Glomerular visceral epithelial cell (primary cell): Measurements from ENCODE around the gene CPLANE2.
"Not testable (repeated sequence)": the region's sequence is repeated elsewhere in the genome, so short reads cannot be mapped to it uniquely, and the experiment has no call there.

ENCODE experiments used
- DNase-seq: peaks from one replicate; pipeline ENCODE4 v3.0.0-alpha.2; 2016; ENCODE audit errors: extremely low spot score

CPLANE2 gene

DNA sequence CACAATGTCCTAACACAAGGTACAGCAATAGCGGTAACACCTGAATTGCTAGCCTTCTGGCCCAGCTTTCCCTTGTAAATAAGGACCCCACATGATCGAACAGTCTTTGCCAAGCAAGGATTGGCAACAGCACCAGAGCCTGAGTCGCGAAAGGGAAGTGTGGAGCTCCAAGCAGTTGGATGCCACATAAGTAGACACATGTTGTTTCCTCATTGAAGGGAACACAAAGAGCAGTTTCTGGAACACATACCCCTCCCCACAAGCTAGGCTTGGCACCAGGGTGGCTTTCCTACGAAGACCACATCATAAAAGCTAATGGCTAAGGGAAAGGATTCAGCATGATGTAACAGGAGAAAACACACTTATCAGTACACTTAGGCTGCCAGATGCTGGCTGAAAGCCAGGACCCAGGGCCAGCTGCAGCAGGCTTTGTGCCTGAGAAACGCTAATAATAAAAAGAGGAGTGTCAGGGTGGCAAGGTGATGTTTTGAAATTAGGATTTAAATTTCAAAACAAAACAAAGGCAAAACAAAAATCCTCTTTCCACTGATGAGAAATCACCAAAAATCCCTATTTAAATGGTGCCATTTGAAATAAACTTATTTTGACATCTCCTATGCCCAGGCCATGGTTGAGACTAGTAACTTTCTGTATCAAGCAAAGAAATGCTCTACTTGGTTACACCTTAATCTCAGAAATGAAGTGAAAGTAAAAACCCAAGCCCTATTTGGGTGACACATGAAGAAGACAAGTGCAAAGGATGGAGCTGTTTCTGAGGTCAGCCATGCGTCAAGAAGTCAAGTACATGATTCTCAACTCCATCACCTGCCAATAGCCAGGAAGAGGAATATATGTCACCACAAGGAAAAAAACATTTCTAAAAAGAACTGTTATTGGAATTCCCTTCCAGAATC lies 11.9 kb upstream of the CPLANE2 start:
- DNase-seq: peak; percentile 76

DNA sequence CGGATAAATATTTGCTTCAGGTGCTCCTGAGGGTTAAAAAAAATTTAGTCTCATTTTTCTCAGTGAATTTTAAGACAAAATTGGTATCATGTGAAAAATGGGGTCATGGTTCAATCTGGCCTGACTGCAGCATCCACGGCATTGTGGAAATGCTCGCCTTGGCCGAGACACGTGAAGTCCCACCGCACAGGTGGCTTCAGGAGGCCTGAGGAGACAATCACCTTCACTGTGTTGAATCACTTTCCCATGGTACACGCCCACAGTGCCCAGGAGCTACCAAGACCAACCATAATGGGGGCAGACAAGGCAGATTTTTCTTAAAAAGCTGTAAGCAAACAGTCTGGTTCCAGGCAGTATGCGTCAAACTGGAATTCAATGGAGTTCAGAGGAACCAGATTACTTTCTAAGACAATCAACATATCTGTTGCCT lies 11.0 kb upstream of the CPLANE2 start:
- DNase-seq: no peak

DNA sequence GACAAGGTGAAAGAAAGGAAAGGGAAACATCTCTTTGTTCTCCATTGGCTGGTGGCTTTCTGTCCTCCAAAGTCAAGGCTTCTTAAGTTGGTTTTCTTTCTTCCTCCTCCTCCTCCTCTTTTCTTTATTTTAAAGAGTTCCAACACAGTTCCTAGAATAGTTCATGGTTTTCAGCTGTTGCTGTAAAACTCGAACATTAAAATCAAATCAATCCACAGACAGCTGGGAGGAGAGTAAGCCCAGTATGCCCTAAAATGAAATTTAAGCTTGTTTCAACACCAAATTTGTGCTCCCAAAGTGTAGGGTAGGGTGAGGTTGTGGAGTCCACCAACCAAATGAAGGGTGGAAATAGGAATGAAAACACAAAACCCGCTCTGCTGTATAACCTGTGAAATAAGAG lies 10.5 kb upstream of the CPLANE2 start:
- no peak for DNase-seq

DNA sequence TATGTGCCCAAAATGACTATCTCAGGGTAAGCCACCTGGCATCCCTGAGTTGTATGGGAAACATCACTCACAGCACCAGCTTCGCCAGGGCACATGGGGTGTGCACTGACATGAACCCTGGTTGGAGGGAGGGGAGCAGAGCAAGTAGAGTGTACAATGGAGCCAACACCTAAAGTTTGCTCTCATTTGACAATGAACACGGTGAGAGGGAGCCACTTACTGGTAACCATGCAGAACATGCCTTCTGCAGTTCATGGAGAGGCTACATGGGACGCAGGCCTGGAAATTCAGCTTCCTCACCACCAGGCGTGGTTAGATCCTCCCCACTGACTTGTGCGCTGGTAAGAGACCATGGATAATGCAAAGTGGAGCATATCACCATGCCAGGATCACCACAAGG lies 10.0 kb upstream of the CPLANE2 start:
- DNase-seq: no peak

DNA sequence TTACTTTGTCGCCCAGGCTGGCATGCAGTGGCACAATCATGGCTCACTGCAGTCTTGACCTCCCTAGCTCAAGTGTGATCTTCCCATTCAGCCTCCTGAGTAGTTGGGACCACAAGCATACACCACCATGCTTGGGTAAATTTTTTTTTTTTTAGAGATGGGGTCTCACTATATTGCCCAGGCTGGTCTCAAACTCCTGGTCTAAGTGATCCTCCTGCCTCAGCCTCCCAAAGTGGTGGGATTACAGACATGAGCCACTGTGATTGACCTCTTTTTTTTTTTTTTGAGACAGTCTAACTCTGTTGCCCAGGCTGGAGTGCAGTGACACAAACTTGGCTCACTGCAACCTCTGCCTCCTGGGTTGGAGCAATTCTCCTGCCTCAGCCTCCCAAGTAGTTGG lies 9.3 kb upstream of the CPLANE2 start:
- not testable (repeated sequence) for DNase-seq

DNA sequence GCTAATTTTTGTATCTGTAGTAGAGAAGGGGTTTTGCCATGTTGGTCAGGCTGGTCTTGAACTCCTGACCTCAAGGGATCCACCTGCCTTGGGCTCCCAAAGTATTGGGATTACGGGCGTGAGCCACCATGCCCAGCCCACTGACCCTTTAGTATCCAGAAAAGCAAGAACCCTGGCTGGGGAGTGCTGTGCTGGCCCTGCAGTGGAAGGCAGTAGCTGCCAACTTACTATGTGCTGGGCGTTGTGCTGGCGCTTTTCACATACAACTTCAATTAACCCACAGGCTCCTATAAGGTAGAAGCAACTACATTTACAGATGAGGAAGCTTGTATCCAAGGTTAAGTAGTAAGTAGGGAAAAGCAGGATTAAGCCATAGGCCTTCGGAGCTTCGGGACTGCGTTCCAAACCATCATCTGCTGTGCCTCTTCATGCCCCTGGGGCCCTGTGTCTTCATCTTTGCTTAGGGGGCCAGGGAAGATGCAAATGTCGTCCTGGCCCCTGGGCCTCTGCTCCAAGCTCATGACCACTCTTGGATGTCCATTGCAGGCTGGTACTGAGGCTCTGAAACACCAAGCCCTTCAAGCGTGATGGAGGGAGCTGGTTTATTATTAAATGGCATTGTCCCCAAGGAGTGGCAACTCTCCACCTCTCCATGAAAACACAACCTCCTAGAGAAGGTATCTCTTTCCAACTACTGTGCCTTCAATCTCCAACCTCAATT lies 8.7 kb upstream of the CPLANE2 start:
- no peak for DNase-seq

DNA sequence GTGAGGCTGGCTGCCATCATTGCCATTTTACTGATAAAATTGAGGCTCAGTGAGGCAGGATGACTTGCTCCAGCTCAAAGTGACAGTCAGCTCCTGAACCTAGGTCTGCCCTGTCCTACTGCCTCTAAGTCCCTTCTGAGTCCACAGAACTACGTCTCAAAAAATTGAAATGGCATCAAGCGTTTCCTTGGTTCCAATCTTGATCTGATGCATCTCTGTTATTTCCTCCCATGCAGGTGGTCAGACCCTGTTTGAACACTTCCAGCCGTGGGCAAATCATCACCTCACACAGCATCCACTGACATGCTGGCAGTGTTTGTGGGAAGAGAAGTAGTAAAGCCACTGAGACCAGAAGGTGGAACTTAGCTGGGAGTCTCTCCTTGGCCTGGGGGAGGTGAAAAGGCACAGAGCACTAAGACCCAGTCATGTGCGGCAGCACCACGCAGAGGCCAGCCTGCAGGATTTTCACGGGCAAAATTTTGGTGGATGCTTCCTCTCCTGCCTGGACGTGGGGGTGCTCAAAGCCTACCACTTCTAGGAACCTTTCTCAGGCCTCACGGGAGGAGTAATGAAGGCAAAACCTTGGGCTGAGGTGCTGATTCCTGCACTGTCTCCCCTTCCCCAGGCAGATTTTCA lies 7.8 kb upstream of the CPLANE2 start:
- no peak for DNase-seq

DNA sequence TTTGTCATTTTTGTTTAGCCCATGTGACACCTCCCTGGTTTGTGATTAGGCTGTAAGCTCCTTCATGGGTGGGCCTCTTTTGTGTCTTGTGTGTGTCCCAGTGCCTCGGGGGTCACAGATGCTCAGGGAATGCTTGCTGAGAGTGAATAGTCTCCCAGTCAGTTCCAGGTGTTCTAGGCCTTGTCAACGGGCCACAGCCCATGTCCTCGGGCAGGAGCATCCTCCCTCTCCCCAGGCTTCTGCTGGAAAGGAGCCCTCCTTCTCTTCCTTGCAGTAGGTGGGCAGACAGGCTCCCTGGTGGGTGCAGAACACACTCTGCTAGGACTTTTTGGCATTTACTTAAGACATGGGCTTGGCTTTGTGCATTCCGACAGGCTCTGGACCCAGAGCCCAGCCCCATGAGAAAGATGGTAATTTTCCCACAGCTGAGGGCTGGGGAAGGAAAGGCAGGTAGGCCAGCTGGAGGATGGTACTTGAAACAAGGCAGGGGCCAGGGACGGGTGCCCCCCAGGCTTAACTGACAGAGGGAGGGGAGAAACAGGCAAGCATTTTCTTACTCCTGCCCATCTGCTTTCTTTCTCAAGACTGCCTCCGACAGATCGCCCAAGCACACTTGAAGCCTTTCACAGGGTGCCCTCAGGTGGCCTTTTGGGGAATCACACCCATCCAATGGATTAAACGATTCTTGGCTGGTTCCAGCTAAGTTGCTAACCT lies 7.1 kb upstream of the CPLANE2 start:
- peak; percentile 79 for DNase-seq

DNA sequence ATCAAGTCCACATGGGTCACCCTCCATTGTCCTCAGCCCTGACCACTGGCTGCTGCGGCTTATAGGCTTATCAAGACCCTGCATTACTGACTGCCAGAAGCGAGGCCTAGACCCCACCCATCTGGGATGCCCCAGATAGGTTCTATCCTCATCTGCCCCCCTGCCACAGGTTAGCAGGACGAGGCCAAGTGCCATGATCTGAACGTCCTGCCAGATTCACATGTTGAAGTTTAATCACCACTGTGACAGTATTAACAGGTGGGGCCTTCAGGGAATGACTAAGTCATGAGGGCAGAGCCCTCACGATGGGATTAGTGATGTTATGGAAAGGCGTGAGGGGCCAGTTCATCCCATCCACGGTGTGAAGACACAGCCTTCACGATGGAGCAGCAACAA lies 6.2 kb upstream of the CPLANE2 start:
- no peak for DNase-seq

DNA sequence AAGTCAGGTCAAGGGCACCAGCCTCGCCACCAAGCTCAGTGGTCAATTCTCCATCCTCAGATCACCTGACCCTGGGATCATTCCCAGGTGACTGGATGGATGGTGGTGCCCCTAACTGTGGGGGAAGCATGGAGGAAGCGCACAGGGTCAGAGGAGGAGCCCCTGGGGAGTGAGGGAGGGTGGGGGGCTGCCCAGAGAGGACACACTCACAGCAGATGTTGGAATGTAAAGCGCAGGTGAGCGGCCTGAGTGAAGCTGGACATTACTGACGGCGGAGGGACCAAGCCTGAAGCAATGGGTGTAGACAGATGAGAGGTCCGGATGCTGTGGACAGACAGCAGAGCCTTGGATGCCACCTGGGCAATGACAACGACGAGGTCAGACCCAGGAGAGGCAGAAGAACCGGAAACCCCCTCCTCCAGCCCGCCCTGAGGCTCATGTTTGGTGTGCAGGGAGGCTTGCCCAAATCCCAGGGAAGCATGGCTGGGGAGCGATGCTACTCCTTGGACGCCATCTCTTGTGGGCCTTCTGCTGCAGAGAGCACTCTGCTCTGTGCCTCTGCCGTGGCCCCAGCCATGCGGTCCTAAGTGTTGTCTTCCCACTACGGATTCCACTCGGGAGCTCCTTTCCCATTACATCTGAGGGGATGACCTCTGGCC lies 5.7 kb upstream of the CPLANE2 start:
- no peak for DNase-seq

DNA sequence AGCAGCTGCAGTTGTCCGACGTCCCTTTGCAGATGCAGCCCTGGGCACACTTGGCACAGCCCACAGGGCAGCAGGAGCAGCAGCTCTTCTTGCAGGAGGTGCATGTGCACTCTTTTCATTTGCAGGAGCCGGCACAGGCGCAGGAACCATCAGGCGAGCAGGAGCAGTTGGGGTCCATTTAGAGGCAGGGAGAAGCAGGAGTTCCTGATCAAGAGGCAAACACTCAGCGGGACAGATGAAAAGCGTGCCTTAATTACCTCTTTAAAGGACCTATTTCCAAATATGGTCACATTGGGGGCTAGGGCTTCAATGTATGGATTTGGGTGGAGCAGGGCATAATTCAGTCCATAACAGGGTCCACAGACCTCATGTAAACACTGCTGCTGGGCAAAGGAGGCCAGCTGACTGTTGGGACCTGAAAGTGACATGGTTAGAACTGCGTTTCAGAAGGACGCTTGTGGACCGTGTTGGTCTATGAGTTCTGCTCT lies 4.3 kb upstream of the CPLANE2 start:
- DNase-seq: no peak

DNA sequence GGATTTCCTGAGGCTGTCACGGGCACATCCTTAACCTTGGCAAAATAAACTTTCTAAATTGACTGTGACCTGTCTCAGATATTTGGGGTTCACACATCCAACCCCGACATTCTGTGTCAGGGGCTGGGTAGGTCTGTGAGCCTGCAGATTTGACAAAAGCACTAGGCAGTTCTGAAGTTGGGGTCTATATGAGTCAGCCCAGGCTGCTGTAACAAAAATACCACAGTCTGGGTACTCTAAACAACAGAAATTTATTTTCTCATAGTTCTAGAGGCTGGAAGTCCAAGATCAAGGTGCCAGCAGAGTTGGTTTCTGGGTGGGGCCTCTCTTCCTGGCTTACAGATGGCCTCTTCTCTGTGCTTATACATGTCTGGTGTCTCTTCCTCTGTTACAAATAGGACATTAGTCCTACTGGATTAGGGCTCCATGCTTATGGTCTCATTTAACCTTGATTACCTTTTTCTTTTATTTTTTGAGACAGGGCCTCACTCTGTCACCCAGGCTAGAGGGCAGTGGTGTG lies 3.0 kb upstream of the CPLANE2 start:
- DNase-seq: no peak

DNA sequence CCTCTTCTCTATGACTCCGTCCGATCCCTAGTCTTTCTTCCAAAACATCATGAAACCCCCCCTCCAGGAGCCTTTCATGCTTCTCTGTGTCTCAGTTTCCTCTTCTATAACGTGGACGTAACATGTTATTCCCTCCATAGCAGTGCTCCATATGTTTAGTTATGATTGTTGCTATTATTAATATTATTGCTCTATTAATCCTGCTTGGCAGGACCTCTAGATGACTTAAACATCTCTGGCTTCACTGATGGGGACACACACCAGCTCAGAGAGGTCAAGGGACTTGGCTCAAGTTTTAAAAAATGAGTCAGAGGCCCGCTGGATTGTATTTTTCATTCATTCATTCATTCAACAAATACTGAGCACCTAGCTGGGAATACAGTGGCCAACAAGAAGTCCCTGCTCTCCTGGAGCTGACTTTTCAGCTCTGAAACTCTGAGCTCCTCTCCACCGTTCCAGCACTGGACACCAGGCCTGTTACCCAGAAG lies 404 bp upstream of the CPLANE2 start:
- DNase-seq: no peak

DNA sequence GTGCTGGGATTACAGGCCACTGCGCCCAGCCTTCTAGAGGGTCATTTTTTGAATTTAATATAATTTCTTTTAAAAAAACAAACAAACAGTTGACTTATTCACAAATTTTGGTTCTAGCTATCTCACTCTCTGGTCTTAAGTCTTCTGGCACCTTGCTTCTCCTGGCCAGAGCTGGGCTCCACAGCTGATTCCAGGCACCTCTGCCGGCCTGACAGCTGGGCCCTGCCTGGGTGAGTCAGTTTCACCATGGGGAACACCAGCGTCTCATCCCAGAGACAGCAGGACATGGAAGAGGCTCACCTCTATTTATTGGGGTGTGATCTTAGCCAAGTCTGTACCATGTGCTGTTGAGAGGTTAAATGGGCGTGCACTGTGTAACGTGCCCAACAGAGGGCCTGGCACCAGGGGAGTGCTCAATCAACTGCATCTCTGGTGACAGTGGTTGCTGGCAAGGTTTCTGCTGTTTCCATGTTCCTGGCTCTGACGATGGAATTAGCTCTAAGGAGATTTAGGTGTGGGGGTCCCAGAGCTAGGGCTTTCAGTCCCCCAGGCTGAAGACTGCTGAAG lies 956 bp downstream of the CPLANE2 start:
- DNase-seq: peak; percentile 59

DNA sequence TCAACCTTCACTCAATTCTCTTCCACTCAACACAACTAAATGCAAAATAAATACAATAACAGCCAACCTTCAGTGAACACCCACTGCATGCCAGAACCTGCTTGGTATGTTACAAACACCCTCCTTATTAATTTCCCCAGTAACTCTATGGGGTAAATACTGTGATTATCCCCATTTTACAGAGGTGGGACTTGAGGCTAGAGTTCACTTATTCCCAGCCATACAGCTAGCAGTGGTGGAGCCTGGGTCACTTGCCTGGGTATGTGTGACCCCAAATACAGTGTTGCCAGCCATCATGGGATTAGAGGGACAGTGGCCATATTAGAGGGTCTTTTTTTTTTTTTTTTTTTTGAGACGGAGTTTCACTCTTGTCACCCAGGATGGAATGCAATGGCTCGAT lies 1.6 kb downstream of the CPLANE2 start:
- no peak for DNase-seq

DNA sequence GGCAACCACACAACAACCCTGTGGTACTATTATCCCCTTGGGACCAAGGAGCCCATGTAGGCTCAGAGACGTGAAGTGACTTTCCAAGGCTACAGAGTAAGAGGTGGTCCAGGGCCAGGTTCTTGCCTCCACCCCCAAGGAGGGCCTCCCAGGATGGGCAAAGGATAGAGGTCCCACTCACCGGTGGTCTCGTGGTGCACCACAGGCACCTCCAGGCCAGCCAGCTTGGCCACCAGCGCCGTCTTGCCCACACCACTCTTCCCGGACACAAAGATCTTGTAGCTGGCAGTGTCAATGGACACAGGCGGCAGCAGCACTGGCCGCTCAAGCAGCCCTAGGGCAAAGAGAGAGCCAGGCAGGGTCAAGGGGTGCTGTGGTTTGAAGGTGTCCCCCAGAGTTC lies 3.6 kb downstream of the CPLANE2 start:
- no peak for DNase-seq

DNA sequence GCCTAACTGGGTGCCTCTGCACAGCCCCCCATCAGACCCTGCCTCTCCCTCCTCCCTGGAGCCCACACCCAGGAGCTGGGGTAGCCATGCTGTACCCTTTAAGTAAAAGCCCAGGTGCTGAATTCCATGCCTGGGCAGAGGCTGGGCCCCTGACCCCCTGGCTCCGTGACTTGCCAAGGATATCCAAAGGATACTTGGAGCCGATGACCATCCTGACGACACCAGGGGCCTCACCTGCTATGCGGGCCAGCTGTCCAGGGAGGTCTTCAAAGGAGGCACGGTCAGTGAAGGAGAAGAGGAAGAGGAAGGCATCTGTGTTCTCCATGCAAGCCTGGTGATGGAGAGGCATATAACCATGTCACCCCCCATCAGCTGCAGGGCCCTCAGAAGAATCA lies 4.7 kb downstream of the CPLANE2 start:
- no peak for DNase-seq

DNA sequence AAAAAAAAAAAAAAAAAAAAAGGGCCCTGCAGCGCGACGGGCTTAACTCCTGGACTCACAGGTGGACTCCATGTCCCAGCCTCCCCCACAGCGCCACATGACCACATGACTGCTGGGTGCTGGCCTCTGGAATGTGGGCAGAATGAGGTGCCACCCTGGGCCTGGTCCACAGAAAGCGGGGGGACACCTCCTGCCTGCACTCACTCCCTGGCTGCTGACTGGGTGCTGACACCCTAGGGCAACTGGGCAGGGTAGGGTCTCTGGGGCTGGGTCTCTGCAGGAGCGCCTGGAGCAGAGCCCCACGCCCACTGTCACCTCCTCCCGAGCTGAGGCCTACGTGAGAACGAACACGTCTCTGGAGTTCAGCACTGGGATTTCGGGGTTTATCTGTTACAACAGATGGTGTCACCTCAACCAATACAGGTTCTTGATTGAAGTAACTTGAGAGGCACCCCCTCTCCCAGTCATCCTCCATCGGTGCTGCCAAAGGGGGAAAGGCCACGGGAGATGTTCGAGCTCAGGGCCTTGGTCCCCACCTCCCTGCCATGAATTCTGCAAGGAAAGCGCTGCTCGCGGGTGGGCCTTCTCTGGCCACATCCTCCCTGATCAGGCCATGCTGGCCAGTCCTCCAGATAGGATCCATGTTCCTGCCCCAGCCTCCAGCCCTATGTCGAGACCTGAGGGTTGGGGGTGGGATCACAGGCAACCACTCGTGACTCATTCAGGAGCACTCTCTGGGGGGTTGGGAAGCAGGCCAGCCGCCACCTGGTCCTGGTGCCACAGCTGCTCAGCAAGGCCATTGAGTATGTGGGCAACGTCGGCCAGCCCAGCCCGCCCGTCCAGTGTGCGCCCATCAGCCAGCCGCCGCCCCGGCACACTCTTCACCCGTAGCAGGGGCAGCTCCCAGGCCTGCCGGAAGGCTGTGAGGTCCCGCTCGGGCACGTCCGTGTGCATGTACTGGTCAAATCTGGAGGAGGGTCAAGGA lies 5.4 kb downstream of the CPLANE2 start:
- DNase-seq: peak; percentile 43

DNA sequence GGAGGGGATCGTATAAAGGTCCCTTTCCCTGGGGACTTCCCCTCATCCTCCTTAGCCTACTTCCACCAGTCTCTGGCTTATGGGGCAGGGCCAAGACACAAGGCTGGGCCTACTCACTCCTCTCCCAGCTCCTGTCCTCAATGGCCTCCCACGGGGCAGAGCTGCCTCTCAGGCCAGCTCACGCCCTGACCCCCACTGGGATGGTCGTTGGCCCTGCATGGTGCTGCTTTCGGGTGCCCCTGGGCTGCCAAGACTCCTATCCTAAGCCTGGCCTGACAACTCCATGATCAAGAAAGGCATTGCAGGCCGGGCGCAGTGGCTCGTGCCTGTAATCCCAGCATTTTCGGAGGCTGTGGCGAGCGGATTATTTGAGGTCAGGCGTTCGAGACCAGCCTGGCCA lies 6.2 kb downstream of the CPLANE2 start:
- DNase-seq: no peak
